Measurements from ENCODE around the gene BCL11B.
A peak's percentile ranks its signal among the peaks of the same experiment; 100 is the strongest.

Gene BCL11B

DNA sequence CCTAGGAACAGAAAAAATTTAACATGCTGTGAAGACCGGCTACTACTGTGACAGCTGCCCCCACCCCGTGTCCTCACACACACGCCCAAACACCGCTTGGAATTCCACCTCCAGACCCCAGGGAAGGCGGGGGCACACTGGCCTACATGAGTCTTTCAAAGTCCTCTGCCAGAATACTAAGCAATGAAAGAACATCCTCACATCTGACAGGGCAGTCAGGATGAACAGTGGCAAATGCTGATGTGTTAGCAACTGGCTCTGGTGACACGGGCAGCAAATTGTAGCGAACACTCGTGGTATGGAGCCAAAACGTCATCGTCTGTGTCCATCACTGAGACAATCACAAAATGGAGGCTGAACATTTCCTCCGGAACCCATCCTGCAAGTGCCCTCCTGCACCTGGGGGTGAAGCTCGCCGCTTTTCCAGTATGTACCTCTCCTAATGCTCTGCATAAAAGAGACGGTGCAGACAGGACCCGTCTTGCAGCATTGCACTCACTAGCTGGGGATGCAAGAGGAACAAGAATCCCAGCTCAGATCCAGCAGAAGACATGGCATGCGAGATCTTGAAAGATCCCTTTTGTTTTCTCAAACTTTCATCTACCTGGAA, 94.8 kb downstream of the BCL11B start:
- no peak for DNase-seq

- no peak for DNase-seq
Measured at GRCh38 chr14:99176156-99176945, 95.6 kb downstream of the BCL11B start.

GRCh38 chr14:99175331-99176155, 96.5 kb downstream of the BCL11B start:
- DNase-seq: no peak

DNA sequence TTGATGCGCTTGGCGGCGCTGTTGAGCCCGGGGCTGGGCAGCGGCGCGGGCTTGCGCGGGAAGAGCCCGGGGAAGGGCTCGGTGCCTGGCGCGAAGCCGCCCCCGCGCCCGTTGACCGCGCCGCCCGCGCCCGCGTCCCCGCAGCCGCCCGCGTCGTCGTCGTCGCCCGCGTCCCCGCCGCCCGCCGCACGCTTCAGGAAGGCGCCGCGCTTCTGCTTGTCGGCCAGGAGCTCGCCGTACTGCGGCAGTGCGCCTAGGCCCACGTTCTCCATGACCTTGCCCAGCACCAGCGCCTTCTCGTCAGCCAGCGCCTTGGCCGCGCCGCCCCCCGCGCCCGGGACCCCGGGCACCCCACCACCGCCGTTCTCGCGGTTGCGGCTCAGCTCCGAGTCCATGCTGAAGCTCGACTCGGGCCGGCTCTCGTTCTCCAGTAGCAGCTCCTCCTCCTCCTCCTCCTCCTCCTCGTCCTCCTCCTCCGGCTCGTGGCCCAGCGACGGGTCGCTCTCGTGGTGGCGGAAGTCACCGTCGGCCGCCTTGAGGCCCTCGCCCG, 97.2 kb downstream of the BCL11B start:
- no peak for DNase-seq

DNA sequence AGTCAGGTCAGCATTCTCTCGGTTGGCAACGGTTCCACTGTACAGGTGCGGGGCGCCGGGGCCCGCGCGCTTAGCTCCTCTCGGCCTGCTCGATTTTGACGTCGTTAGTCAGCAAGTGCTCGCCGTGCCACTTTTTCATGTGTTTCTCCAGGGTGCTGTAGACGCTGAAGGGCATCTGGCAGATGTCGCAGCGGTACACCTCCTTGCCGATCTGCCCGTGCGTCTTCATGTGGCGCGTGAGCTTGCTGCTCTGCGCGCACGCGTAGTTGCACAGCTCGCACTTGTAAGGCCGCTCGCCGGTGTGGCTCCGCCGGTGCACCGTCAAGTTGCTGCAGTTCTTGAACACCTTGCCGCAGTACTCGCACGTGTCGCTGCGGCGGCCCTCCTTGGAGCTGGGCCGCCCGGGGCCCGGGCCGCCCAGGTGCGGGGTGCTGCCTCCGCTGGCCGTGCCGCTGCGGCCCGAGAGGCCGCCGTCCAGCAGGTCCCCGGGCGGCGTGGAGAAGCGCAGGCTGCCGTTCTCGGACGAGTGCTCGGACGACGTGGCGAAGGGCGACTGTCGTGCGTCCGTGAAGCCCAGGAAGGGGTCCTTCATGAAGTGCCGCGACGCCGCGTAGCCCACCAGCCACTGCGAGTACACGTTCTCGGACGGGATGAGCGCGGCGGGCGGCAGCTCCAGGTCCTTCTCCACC, 97.8 kb downstream of the BCL11B start:
- no peak for DNase-seq

- peak; percentile 37 for DNase-seq
Measured at GRCh38 chr14:99173506-99173905, 98.5 kb downstream of the BCL11B start.

DNA sequence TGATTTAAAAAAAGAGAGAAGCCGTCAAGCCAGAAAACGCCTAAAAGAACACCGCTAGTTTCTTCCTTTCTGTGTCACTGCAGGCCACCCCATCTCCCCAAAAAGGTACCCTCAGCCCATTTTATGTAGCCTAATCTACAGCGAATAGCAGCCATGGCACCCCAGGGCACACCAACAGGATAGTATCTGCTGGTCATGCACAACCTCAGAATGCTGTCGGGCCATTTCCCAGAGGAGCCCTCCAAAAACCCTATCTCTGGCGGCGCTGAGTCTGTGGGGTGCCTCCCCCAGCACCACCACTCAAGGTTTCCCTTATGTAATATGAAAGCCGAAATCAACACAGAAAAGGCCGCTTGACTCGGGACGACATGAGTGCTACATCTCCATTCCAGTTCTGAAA, 98.9 kb downstream of the BCL11B start:
- no peak for DNase-seq

DNA sequence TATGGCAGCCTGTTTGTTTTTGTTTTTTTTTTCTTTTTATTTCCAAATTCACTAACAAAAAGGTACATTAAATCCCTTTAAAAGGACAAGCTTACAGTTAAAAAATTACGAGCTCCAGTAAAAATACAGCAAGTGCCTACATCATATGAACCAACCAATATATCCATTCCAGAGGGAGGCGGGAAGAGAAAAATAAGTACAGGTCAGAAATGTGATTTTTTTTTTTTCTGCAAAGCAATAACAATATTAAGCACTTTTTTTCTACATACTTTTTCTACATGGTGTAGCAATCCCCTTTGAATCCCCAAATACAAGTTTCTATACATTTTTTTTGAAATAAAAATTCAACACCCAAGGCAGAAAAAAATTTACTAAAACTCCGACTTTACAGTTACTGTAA, 100.6 kb downstream of the BCL11B start:
- no peak for DNase-seq

DNA sequence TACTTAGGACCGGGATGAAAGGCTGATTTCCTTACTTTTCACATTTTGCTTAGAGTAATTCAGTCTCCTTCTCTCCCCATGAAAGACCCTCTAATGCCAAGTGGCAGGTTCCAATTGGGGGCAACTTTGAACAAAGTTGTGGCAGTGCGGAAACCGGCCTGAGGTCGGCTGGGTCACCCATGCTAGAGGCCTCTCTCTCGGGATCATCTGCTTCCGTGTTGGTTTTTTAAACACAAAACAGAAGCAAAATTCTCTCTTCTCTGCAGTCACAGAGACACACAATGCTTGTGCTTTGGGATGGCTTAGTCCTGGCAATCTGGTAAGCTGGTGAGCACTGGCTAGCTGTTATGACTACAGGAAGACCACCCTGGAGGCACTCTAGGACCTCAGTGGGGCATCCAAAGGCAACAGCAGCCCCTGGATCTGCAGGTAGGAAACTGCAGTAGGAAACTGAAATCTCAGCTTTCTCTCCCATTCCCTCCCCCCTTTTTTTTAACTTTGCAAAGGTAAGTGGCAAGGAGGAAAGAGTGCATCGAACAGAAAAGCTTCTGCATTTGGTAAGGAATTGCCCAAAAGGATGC, 102.1 kb downstream of the BCL11B start:
- no peak for DNase-seq

GRCh38 chr14:99168330-99168729, 103.7 kb downstream of the BCL11B start:
- DNase-seq: no peak

- DNase-seq: no peak
Measured at GRCh38 chr14:99166506-99166905, 105.5 kb downstream of the BCL11B start.

- no peak for DNase-seq
Measured at GRCh38 chr14:99164712-99165111, 107.3 kb downstream of the BCL11B start.

DNA sequence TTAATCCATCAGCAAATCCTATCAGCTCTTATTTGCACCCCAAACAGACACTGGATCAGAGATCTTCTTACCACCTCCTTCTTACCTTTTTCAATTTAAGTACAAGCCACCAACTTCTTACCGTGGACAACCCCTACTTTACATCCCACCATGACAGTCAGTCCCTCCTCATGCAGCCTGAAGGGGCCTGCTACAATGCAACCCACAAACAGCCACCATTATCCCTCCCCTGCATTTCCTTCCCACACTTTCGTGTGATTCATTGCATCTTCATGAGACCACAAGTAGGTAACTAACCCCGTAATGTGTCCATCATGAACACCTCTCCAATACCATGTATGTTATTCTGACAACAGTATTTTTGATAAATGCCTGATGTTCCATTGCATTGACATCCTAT, 108.6 kb downstream of the BCL11B start:
- DNase-seq: no peak

DNA sequence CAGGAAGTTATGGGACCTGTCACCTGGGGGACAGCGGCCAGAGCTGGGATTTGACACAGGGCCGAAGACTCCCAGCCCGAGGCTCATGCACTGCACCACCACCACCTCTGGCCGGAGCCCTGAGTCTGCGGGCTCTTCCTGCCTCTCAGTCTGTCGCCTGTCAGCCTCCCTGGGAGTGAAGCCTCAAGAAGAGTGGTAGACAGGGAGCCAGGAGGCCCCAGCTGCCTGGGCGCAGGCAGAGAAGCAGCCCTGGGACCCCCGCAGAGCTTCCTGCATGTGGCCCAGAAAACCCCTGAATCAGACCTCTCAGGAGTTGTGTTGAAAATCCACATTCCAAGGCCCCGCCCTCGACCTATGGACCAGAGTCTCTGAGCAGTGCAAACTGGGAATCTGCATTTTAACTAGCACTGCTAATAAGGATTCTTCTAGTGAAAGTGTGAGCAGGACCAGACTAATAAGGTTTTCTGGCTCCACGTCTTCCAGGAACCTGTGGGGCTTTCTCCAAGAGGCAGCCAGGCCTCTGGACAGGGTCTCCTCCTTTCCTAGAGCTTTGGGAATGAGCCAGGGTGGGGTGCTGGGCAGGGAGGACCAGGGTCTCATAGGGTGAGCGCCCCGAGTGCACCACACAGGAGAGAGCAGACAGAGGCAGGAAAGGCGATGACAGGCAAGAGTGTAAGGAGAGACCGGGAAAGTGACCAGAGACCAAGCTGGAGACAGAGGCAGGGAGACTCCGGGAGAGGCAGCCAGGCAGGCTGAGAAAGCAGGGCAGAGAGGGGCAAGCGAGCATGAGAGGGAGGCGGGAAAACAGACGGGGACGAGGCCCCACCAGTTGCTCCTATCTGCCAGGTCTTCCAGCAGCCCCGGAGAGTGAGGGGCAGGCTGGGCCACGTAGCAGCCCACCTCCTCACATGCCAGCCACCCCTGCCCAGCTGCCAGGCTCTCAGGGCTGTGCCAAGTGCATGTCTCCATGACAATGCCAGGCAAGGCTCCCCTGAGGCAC, 112.4 kb downstream of the BCL11B start:
- no peak for DNase-seq

GRCh38 chr14:99158646-99159165, 113.3 kb downstream of the BCL11B start:
- no peak for DNase-seq

DNA sequence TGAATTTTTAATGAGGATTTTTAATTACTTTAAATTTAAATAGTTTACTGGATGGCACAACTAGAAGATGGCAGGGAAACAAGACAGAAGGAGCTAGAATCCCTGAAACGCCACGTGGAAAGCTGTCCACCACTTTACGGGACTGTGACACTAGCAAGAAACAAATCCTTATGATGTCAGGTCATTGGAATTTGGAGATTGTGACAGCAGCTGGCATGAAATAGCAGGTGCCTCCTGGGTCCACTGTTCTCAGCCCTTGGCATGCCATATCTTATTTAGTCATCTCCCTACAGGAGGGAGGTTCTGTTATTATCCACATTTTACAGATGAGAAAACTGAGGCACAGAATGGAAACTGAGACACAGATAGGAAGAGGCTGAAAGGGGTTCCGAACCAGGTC, 113.8 kb downstream of the BCL11B start:
- DNase-seq: peak; percentile 8

DNA sequence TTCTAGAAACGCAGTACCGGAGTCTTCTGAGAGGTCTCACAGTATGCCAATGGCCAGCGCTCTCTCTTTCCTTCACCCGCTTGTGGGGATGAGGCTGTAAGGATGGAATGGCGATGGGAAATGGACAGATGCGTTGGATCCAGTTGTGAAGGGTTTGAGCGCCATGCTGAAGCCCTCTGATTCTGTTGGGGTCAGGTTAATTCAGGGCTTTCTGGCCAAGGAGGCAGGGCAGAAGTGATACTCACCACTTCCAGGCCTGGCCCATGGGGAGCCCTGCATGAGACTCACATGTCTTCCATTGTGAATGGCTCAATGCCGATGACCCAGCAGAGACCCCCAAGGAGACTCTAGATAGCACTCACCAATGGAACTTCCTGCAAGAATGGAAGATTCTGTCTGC, 114.3 kb downstream of the BCL11B start:
- DNase-seq: no peak

DNA sequence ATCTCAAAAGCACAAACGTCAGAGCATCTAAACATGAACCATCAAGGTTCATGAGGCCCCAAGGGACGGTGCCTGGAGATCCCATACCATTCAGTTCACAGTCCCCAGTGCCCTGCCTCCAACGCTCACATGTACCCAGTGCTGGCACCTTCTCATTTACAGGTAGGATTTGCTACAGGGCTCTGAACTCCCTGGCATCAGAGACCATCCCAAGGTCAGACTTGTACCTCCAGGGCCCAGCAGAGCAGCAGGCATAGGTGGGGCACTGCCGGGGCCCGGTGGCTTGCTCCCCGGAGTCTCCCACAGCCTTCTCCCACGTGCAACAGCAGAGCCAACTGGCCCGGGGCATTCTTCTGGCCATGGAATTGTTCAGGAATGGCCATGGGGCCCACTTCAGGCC, 114.8 kb downstream of the BCL11B start:
- no peak for DNase-seq

- no peak for DNase-seq
Measured at GRCh38 chr14:99156814-99157213, 115.2 kb downstream of the BCL11B start.

- DNase-seq: no peak
Measured at GRCh38 chr14:99156090-99156425, 115.9 kb downstream of the BCL11B start.
